SK-N-SH (cell line): ENCODE data around the gene ZNF385C. TPM values are rescaled to one million over a fixed set of nuclear protein-coding genes. Genes with fewer than 3 reads are reported as not detected.
A peak's percentile ranks its signal among the peaks of the same experiment; 100 is the strongest.

Experiments
- CTCF ChIA-PET: fragments of 300-600, 350-600 bp; formaldehyde crosslinking; extraction: SDS; loops from one replicate; lab custom pipeline; 2021; lab: Yijun Ruan, JAX
- POLR2A ChIA-PET: fragments of 350-600 bp; sonication (Branson Sonifier 250); formaldehyde crosslinking; extraction: SDS; loops from one replicate; lab custom pipeline; 2020; ENCODE audit warnings: antibody characterized with exemption, inconsistent platforms; lab: Yijun Ruan, JAX
- DNase-seq: peaks from one replicate; pipeline ENCODE4 v3.0.0; 2012
- H2AFZ ChIP-seq: fragments of 200-600 bp; sonication (generic); 2 replicates; pipeline ENCODE4 v1.8.1; 2016; ENCODE audit warnings: antibody characterized with exemption, mild to moderate bottlenecking, low read depth
- H3F3A ChIP-seq: fragments of 200-600 bp; sonication (generic); replicated peaks from 2 replicates; pipeline ENCODE3; 2016; ENCODE audit warnings: antibody characterized with exemption, mild to moderate bottlenecking; ENCODE audit not compliant: insufficient read depth
- H3K27ac ChIP-seq, 2 experiments: fragments of 200-500 bp in 1 of 2; fragments of 200-600 bp in 1 of 2; sonication (Bioruptor generic) in 1 of 2; sonication (generic), shearing (Covaris generic) in 1 of 2; 2 replicates each; pipeline versions ENCODE4 v1.5.1 to v1.6.1; 2014 to 2016; ENCODE audit warnings: low read depth in 2 of 2, inconsistent platforms in 1 of 2, low read length in 1 of 2, mild to moderate bottlenecking in 1 of 2, mixed read lengths in 1 of 2
- H3K27me3 ChIP-seq: fragments of 200-600 bp; sonication (generic), shearing (Covaris generic); 2 replicates; pipeline ENCODE4 v1.6.1; 2016; ENCODE audit warnings: mixed run types; ENCODE audit not compliant: insufficient read depth
- H3K36me3 ChIP-seq, 2 experiments: fragments of 200-500 bp in 1 of 2; fragments of 200-600 bp in 1 of 2; sonication (Bioruptor generic) in 1 of 2; sonication (generic) in 1 of 2; replicated peaks in 1 of 2; 2 replicates each; pipeline versions ENCODE3 to v1.5.1; 2014 to 2016; ENCODE audit warnings: low read length in 1 of 2, mild to moderate bottlenecking in 1 of 2; ENCODE audit not compliant: insufficient read depth in 2 of 2, control insufficient read depth in 1 of 2
- H3K4me1 ChIP-seq, 2 experiments: fragments of 200-500 bp in 1 of 2; fragments of 200-600 bp in 1 of 2; sonication (Bioruptor generic) in 1 of 2; sonication (generic), shearing (Covaris generic) in 1 of 2; 2 replicates each; pipeline versions ENCODE4 v1.5.1 to v1.6.1; 2014 to 2016; ENCODE audit warnings: low read depth in 1 of 2, low read length in 1 of 2, mixed run types in 1 of 2; ENCODE audit not compliant: insufficient read depth in 2 of 2, control insufficient read depth in 1 of 2
- H3K4me2 ChIP-seq: fragments of 200-600 bp; sonication (generic), shearing (Covaris generic); 2 replicates; pipeline ENCODE4 v1.6.1; 2017; ENCODE audit warnings: mixed run types
- H3K4me3 ChIP-seq, 2 experiments: fragments of 200-500 bp in 1 of 2; fragments of 200-600 bp in 1 of 2; sonication (Bioruptor generic) in 1 of 2; sonication (generic), shearing (Covaris generic) in 1 of 2; 2 replicates each; pipeline versions ENCODE4 v1.5.1 to v1.8.1; 2014 to 2016; ENCODE audit warnings: low read depth in 2 of 2, inconsistent platforms in 1 of 2, low read length in 1 of 2, mild to moderate bottlenecking in 1 of 2, mixed read lengths in 1 of 2, moderate library complexity in 1 of 2
- H3K79me2 ChIP-seq: fragments of 200-600 bp; sonication (generic); 2 replicates; pipeline ENCODE4 v1.8.1; 2017; ENCODE audit warnings: mild to moderate bottlenecking; ENCODE audit not compliant: insufficient read depth
- H3K9ac ChIP-seq: fragments of 200-600 bp; sonication (generic); 2 replicates; pipeline ENCODE4 v1.6.1; 2017; ENCODE audit warnings: mixed run types
- H3K9me2 ChIP-seq: fragments of 200-600 bp; sonication (generic); 2 replicates; pipeline ENCODE4 v1.6.1; 2017; ENCODE audit warnings: mixed run types
- H3K9me3 ChIP-seq: fragments of 200-600 bp; sonication (generic); 2 replicates; pipeline ENCODE4 v1.6.1; 2017; ENCODE audit warnings: mixed run types, mild to moderate bottlenecking, moderate library complexity
- H4K20me1 ChIP-seq: fragments of 200-600 bp; sonication (generic); 2 replicates; pipeline ENCODE4 v1.6.1; 2017; ENCODE audit warnings: mild to moderate bottlenecking, mixed run types; ENCODE audit not compliant: insufficient read depth
- ELF1 ChIP-seq: IDR thresholded peaks from 2 replicates; pipeline ENCODE4 v1.4.0; 2012
- FOXJ3 ChIP-seq: sonication (generic); formaldehyde crosslinking; IDR thresholded peaks from 2 replicates; pipeline ENCODE4 v1.5.1; 2020; ENCODE audit warnings: mild to moderate bottlenecking, missing genetic modification reagents
- JUND ChIP-seq: IDR thresholded peaks from 2 replicates; pipeline ENCODE4 v1.4.0; 2012
- MEF2A ChIP-seq: IDR thresholded peaks from 2 replicates; pipeline ENCODE4 v1.4.0; 2012; ENCODE audit warnings: low read depth, borderline replicate concordance
- NFIC ChIP-seq: IDR thresholded peaks from 2 replicates; pipeline ENCODE4 v1.4.0; 2012; ENCODE audit warnings: borderline replicate concordance
- RAD21 ChIP-seq: IDR thresholded peaks from 2 replicates; pipeline ENCODE4 v1.6.1; 2012; ENCODE audit warnings: mild to moderate bottlenecking, low read length
- SMC3 ChIP-seq: IDR thresholded peaks from 2 replicates; pipeline ENCODE4 v1.6.1; 2012; ENCODE audit warnings: low read depth, low read length, improper control_type of control experiment
- TAF1 ChIP-seq: IDR thresholded peaks from 2 replicates; pipeline ENCODE4 v1.6.1; 2012; ENCODE audit warnings: low read depth, mild to moderate bottlenecking, low read length, moderate library complexity, borderline replicate concordance
- WGBS: methylation state at CpG from one replicate; pipeline ENCODE4 v1.1.6; 2017; ENCODE audit warnings: low lambda C conversion rate; 5-methylcytosine and 5-hydroxymethylcytosine counted together
- polyA plus RNA-seq, 3 experiments: library from polyadenylated mRNA; depleted of rRNA; stranded (reverse); fragments of >200 nt; gene quantifications; 2 replicates each; pipeline ENCODE4 v1.2.3, GENCODE V29; 2012
- TF ChIP-seq, protein P1 (sequence below): fragments of 150-350 bp; IDR thresholded peaks from 2 replicates; pipeline ENCODE4 v1.6.1; 2017; ENCODE audit warnings: antibody characterized with exemption, low read length, low read depth, borderline replicate concordance
- TF ChIP-seq, protein P2 (sequence below): IDR thresholded peaks from 2 replicates; pipeline ENCODE4 v1.4.0; 2012; ENCODE audit warnings: low read depth, borderline replicate concordance
- TF ChIP-seq, protein P3 (sequence below): IDR thresholded peaks from 2 replicates; pipeline ENCODE4; 2012

Gene ZNF385C
- polyA plus RNA-seq, 1 of the 3 experiments (the other 2 are of a cell fraction): 0.05 TPM

DNA sequence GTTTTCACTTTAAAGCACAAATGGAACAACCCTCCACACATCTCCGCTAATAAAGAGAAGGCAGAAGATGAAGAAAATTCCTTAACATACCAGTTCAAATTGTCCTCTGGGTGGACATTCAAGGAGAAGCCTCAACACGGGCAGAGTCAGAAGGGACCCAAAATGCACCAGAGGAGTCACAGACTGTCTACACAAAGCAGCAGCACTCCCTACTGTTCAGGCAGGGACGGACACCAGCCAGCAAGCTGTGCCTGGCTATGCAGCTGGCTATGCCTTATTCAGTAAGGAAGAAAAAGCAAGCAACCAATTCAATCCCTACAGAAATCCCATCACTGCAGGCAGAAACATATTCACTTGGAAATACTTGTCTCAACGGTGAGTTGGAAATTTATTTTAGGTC lies 89.1 kb downstream of the ZNF385C start:
- Histone ChIP-seq H3K36me3 (peaks cover 0 to 5% of the 10 kb centered on the region in 2 experiments), H2AFZ (no peak overlapping the region), H4K20me1 (peaks cover 82% of the 10 kb centered on the region), H3K27me3 (no peaks in the 10 kb centered on the region), H3K79me2 (peaks cover 100% of the 10 kb centered on the region), H3K9ac (no peak overlapping the region), H3K4me2 (no peak overlapping the region), H3K4me1 (peaks cover 0 to 2% of the 10 kb centered on the region in 2 experiments; a peak in 1 of 4 replicates), H3F3A (no peaks in the 10 kb centered on the region), H3K27ac (no peak overlapping the region), H3K4me3 (no peak overlapping the region), H3K9me2 (no peaks in the 10 kb centered on the region), H3K9me3 (no peaks in the 10 kb centered on the region)
- WGBS: 90% methylated on average over 4 of the region's 4 CpGs
- ChIA-PET POLR2A (interaction anchor here (1.0 to 1.3 kb wide), 2 partner anchors 8 to 36 kb away, joined by 4 to 5 read pairs; partner anchors contain the start of gene DNAJC7), CTCF (interaction anchor here (1.0 to 1.1 kb wide), 3 partner anchors 11 to 50 kb away, joined by 3 to 5 read pairs (median 4); partner anchors contain the start of gene NKIRAS2)
- DNase-seq: no peak
- TF ChIP-seq RAD21 (peak; percentile 18; the same call in 1 of the 2 replicates), TAF1 (no peak)

DNA sequence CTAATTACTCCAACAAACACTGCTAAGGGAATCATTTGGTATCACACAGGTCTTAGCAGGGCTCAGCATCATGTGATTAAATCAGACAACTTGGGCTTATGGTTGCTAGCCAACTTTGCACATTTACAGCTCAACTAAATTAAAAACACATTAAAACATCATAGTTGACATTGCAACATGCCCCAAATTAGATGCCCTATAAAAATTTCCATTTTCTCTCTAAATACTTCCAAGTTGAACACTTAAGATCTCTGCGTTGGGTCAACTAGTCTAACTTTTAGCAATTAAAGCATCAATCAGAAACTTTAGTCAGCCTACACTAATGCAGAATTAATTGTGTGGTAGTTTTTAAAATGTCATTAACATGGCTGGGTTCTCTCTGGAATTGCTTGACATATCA lies 93.1 kb downstream of the ZNF385C start:
- Histone ChIP-seq H3K79me2 (peaks cover 99% of the 10 kb centered on the region), H3K36me3 (peaks cover 24 to 29% of the 10 kb centered on the region in 2 experiments), H2AFZ (no peak overlapping the region), H3K9me2 (no peaks in the 10 kb centered on the region), H4K20me1 (peaks cover 74% of the 10 kb centered on the region), H3F3A (no peaks in the 10 kb centered on the region), H3K9ac (no peak overlapping the region), H3K4me1 (peaks cover 6 to 8% of the 10 kb centered on the region in 2 experiments; a peak in 2 of 4 replicates), H3K27me3 (no peaks in the 10 kb centered on the region), H3K4me3 (no peak overlapping the region), H3K9me3 (no peaks in the 10 kb centered on the region), H3K27ac (0 out of 4 replicates have a peak overlapping the region, but pooled peaks of 1 of the 2 experiments have one; percentile 19), H3K4me2 (no peak overlapping the region)
- CTCF ChIA-PET: interaction anchor here (0.8 to 1.9 kb wide), 4 partner anchors 20 to 51 kb away, joined by 3 to 5 read pairs (median 4); no protein-coding TSS in a partner anchor
- POLR2A ChIA-PET: interaction anchor here (1.1 kb wide), 1 partner anchor 32 kb away, joined by 5 read pairs; no protein-coding TSS in a partner anchor
- DNase-seq: no peak
- TF ChIP-seq MEF2A (no peak), SMC3 (no peak), NFIC (no peak), FOXJ3 (CRISPR knock-in tag) (no peak), JUND (no peak), ELF1 (no peak)
- TF ChIP-seq, protein P1, sequence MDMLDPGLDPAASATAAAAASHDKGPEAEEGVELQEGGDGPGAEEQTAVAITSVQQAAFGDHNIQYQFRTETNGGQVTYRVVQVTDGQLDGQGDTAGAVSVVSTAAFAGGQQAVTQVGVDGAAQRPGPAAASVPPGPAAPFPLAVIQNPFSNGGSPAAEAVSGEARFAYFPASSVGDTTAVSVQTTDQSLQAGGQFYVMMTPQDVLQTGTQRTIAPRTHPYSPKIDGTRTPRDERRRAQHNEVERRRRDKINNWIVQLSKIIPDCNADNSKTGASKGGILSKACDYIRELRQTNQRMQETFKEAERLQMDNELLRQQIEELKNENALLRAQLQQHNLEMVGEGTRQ: no peak
- TF ChIP-seq, protein P2, sequence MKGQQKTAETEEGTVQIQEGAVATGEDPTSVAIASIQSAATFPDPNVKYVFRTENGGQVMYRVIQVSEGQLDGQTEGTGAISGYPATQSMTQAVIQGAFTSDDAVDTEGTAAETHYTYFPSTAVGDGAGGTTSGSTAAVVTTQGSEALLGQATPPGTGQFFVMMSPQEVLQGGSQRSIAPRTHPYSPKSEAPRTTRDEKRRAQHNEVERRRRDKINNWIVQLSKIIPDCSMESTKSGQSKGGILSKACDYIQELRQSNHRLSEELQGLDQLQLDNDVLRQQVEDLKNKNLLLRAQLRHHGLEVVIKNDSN: no peak
- TF ChIP-seq, protein P3, sequence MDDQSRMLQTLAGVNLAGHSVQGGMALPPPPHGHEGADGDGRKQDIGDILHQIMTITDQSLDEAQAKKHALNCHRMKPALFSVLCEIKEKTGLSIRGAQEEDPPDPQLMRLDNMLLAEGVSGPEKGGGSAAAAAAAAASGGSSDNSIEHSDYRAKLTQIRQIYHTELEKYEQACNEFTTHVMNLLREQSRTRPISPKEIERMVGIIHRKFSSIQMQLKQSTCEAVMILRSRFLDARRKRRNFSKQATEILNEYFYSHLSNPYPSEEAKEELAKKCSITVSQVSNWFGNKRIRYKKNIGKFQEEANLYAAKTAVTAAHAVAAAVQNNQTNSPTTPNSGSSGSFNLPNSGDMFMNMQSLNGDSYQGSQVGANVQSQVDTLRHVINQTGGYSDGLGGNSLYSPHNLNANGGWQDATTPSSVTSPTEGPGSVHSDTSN: no peak
- 93% methylated on average over 1 of the region's 1 CpG for WGBS
